Chondrocyte (in vitro differentiated cells): ENCODE data around the gene GFM1. TPM values are rescaled to one million over a fixed set of nuclear protein-coding genes. Genes with fewer than 3 reads are reported as not detected.

Source experiments
- DNase-seq: peaks from one replicate; pipeline ENCODE4 v3.0.0; 2021; ENCODE audit warnings: mixed read lengths, low spot score
- H3K27ac Mint-ChIP-seq: one replicate; pipeline ENCODE4 v1.8.0; 2021; ENCODE audit warnings: mild to moderate bottlenecking, moderate library complexity, mixed read lengths; ENCODE audit not compliant: unreplicated experiment
- H3K27me3 Mint-ChIP-seq: 2 replicates; pipeline ENCODE4 v1.8.0; 2021; ENCODE audit warnings: low read depth, mixed read lengths
- H3K36me3 Mint-ChIP-seq: 2 replicates; pipeline ENCODE4 v1.8.0; 2021; ENCODE audit warnings: low read depth, mixed read lengths
- H3K4me1 Mint-ChIP-seq: 2 replicates; pipeline ENCODE4 v1.8.0; 2021; ENCODE audit warnings: low read depth, mild to moderate bottlenecking, mixed read lengths
- H3K4me3 Mint-ChIP-seq: one replicate; pipeline ENCODE4 v1.8.0; 2021; ENCODE audit warnings: mild to moderate bottlenecking, moderate library complexity, mixed read lengths; ENCODE audit not compliant: unreplicated experiment
- H3K9me3 Mint-ChIP-seq: 2 replicates; pipeline ENCODE4 v1.8.0; 2021; ENCODE audit warnings: low read depth, mixed read lengths
- CTCF ChIP-seq: fragments of 200-600 bp; sonication (generic); IDR thresholded peaks from 2 replicates; pipeline ENCODE4 v1.5.0; 2021; ENCODE audit warnings: antibody characterized with exemption, mild to moderate bottlenecking, moderate library complexity
- total RNA-seq: library from RNA; stranded (reverse); gene quantifications from 3 replicates; pipeline ENCODE4 v1.2.1, GENCODE V29; 2021

GFM1 gene
- total RNA-seq, 1 donor from 2014 or later: 34.1 TPM

- DNase-seq: no peak
- H3K9me3 Mint-ChIP-seq: no peaks in the 10 kb centered on the region
- H3K36me3 Mint-ChIP-seq: peaks cover 4% of the 10 kb centered on the region
- H3K4me3 Mint-ChIP-seq: no peak overlapping the region
- H3K27me3 Mint-ChIP-seq: no peaks in the 10 kb centered on the region
- TF ChIP-seq CTCF: no peak
- peaks cover 42% of the 10 kb centered on the region for H3K4me1 Mint-ChIP-seq
- peak overlapping the region; percentile 97 for H3K27ac Mint-ChIP-seq
Observed at GRCh38 chr3:158723991-158724390, 79.7 kb downstream of the GFM1 start.

DNA sequence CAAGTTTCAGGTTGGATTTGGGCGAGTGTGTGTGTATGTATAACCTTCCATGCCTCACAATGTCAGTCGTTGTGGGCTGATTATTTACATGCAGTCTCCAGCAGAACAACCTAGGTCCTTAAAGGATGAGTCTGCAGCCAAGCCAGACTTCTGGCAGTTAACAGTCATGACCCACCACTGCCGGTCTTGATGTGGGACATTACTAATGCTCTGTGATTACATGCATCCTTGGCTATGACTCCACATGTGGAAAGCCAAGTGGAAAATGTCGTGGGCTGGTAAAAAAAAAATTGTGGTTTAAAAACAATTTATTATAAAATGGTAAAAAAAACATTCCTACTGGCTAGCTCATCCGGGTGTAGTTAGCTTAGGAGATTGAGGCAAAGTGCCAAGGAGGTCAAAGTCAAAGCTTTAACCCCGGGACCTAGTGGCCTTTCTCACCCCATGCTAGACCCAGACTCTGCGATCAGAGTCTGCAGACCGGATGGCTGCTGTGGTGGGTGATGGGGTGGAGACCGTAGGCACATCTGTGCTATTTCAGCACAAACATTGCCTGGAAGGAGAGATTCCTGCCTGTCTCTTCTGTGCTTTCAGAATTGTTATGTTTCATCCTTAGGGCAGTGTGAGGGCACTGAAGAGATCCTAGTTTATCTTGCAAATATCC lies 81.2 kb downstream of the GFM1 start:
- peak; percentile 15 for TF ChIP-seq CTCF
- H3K36me3 Mint-ChIP-seq: peaks cover 4% of the 10 kb centered on the region
- no peak overlapping the region for H3K4me3 Mint-ChIP-seq
- no peak for DNase-seq
- no peaks in the 10 kb centered on the region for H3K9me3 Mint-ChIP-seq
- H3K27me3 Mint-ChIP-seq: no peaks in the 10 kb centered on the region
- H3K4me1 Mint-ChIP-seq: peaks cover 39% of the 10 kb centered on the region
- H3K27ac Mint-ChIP-seq: peak overlapping the region; percentile 69

DNA sequence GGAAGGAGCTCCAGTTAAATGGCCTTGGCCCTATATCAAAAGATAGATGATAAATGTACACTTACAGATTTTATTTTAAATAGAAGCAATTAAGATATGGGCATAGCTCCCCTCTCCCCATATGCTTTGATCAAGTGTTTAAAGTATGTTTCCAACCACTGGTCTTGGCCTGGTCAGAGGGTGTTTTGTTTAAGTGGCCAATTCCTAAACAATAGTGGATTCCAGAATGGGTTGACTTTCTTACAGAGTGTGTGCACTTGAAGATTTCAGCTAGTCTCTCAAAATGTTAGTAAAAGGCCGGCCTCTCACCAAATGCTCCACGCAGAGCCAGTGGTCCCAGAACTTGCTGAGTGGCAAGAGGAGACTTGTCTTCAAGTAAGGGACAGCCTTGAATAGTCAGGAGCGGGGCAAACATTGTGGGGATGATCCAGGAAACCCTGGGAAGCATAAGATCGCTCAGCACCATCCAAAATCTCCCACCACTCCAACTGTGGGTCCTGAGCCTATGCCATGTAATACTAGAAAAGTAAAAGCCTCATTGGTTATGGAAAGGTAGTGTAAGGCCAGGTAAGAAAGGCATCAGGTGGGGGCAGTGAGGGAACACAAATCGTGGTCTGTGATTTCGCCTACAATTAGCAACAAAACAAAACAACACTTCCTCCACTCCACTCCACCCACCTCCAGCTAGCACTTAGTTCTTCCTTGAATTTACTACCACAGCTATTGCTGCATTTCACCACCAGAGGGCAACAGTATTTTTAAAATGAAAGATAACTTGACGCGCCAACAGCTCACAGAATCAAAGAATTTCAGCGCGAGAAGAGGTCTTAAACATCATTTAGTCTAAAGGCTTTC lies 83.1 kb downstream of the GFM1 start:
- H3K4me3 Mint-ChIP-seq: peak overlapping the region; percentile 25
- H3K27me3 Mint-ChIP-seq: no peaks in the 10 kb centered on the region
- H3K27ac Mint-ChIP-seq: no peak overlapping the region
- no peak for DNase-seq
- H3K36me3 Mint-ChIP-seq: peaks cover 4% of the 10 kb centered on the region
- no peaks in the 10 kb centered on the region for H3K9me3 Mint-ChIP-seq
- H3K4me1 Mint-ChIP-seq: peaks cover 44% of the 10 kb centered on the region
- peak; percentile 88 for TF ChIP-seq CTCF

- Mint-ChIP-seq H3K27me3 (no peaks in the 10 kb centered on the region), H3K36me3 (peaks cover under 1% of the 10 kb centered on the region), H3K9me3 (no peaks in the 10 kb centered on the region), H3K4me1 (peaks cover 40% of the 10 kb centered on the region), H3K27ac (no peak overlapping the region), H3K4me3 (peak overlapping the region; percentile 25)
- DNase-seq: no peak
- peak; percentile 43 for TF ChIP-seq CTCF
Observed at GRCh38 chr3:158728061-158728377, 83.7 kb downstream of the GFM1 start.

GRCh38 chr3:158728851-158729250 lies 84.5 kb downstream of the GFM1 start:
- peaks cover 1% of the 10 kb centered on the region for H3K36me3 Mint-ChIP-seq

More at GRCh38 chr3:158728851-158729250, 84.5 kb downstream of the GFM1 start:
- Mint-ChIP-seq H3K9me3 (no peaks in the 10 kb centered on the region), H3K27me3 (no peaks in the 10 kb centered on the region), H3K4me3 (no peak overlapping the region), H3K27ac (no peak overlapping the region), H3K4me1 (peaks cover 32% of the 10 kb centered on the region)
- DNase-seq: no peak
- no peak for TF ChIP-seq CTCF
